Measurements from ENCODE around the gene BABAM1.

DNA sequence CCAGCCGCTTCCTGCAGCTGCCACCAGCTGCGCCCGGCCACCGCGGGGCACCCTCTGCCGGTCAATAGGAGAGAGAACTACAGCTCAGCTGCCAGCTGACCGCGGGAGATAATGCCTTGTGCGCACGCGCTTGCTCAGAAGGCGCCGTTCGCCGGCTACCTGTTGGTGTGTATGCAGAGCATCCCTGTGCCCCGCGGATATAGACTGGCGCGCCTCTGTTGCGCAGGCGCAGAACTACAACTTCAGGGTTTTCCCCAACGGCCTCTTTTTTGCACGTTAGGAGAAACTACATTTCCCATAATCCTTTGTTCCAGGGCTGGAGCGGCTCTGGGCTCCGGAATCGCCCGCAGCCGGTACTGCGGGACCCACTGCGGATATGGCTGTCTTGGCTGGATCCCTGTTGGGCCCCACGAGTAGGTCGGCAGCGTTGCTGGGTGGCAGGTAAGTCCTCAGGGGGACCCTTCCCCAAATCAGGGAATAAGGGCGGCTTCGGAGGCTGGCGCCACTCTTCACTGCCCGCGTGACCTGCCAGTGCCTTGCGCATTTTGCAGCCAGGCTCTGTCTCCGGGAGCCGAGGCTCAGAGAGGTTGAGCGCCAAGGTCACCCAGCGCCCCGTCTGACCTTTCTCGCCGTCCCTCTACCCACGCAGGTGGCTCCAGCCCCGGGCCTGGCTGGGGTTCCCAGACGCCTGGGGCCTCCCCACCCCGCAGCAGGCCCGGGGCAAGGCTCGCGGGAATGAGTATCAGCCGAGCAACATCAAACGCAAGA lies 38.5 kb downstream of the BABAM1 start, which contains the start of gene MRPL34:
- TF ChIP-seq KAT2A (conservative IDR thresholded peaks at IDR 0.05; ENCODE audit: control insufficient read depth, low read depth, low read length) (no peak), CHD1 (IDR thresholded peaks at IDR 0.05; ENCODE audit: low read depth, low read length) (no peak), TAF1 (IDR thresholded peaks at IDR 0.05; ENCODE audit: borderline replicate concordance, low read depth, low read length) (no peak), RFX5 (IDR thresholded peaks at IDR 0.05; ENCODE audit: low read depth, low read length) (no peak), SIX5 (IDR thresholded peaks at IDR 0.05; ENCODE audit: low read depth, low read length, severe bottlenecking) (peak; percentile 75)

Data from GM12878 (cell line).